HepG2 (cell line): ENCODE results near the gene RAPSN. TPM values are rescaled to one million over a fixed set of nuclear protein-coding genes. Genes with fewer than 3 reads are reported as not detected.

Source experiments
- AGO1 ChIP-seq: fragments of 200-400 bp; formaldehyde crosslinking; IDR thresholded peaks from 2 replicates; pipeline ENCODE4 v1.6.1; 2017; ENCODE audit warnings: mild to moderate bottlenecking, low read depth, low read length, moderate library complexity; ENCODE audit not compliant: poor library complexity, severe bottlenecking
- CBX1 ChIP-seq: IDR thresholded peaks from one replicate; pipeline ENCODE4 v1.6.1; 2016; ENCODE audit warnings: antibody characterized with exemption, low read depth
- CEBPZ ChIP-seq: IDR thresholded peaks from 2 replicates; pipeline ENCODE4 v1.6.1; 2012; ENCODE audit warnings: low read length, improper control_type of control experiment
- CENPT ChIP-seq: sonication (generic); formaldehyde crosslinking; IDR thresholded peaks from 2 replicates; pipeline ENCODE4 v1.8.0; 2022; ENCODE audit warnings: low read depth, mild to moderate bottlenecking, moderate library complexity, missing genetic modification reagents
- CTCF ChIP-seq: sonication (generic); formaldehyde crosslinking; IDR thresholded peaks from 2 replicates; pipeline ENCODE4 v1.5.0; 2020; ENCODE audit warnings: mild to moderate bottlenecking, missing genetic modification reagents, moderate library complexity
- DR1 ChIP-seq: sonication (generic); formaldehyde crosslinking; IDR thresholded peaks from 2 replicates; pipeline ENCODE4 v1.8.0; 2021; ENCODE audit warnings: mild to moderate bottlenecking, missing genetic modification reagents, inconsistent platforms
- ELF4 ChIP-seq: sonication (generic); formaldehyde crosslinking; IDR thresholded peaks from 2 replicates; pipeline ENCODE4 v1.5.0; 2020; ENCODE audit warnings: missing genetic modification reagents, mild to moderate bottlenecking, moderate library complexity, borderline replicate concordance
- HOXA3 ChIP-seq: sonication (generic); formaldehyde crosslinking; IDR thresholded peaks from 2 replicates; pipeline ENCODE4 v1.5.0; 2020; ENCODE audit warnings: missing genetic modification reagents
- IKZF4 ChIP-seq: sonication (generic); formaldehyde crosslinking; IDR thresholded peaks from 2 replicates; pipeline ENCODE4 v1.5.1; 2020; ENCODE audit warnings: borderline replicate concordance, mild to moderate bottlenecking, low read depth, missing genetic modification reagents; ENCODE audit errors: not compliant biosample characterization
- NKX3-1 ChIP-seq: sonication (generic); formaldehyde crosslinking; IDR thresholded peaks from 2 replicates; pipeline ENCODE4 v1.5.0; 2020; ENCODE audit warnings: missing genetic modification reagents
- NONO ChIP-seq, 2 experiments: fragments of 450-650 bp in 1 of 2; sonication (generic) in 1 of 2; formaldehyde crosslinking in 1 of 2; IDR thresholded peaks in 1 of 2; conservative IDR thresholded peaks in 1 of 2; 2 replicates each; pipeline versions ENCODE4 v1.6.1 to v1.8.0; 2017 to 2022; ENCODE audit warnings: mild to moderate bottlenecking in 1 of 2, missing genetic modification reagents in 1 of 2, moderate library complexity in 1 of 2
- PBX2 ChIP-seq: IDR thresholded peaks from 2 replicates; pipeline ENCODE4 v1.6.1; 2016; ENCODE audit warnings: control low read depth
- PHF8 ChIP-seq: sonication (generic); formaldehyde crosslinking; IDR thresholded peaks from 2 replicates; pipeline ENCODE4 v1.5.0; 2020; ENCODE audit warnings: missing genetic modification reagents
- RAD21 ChIP-seq: fragments of 450-650 bp; formaldehyde crosslinking; IDR thresholded peaks from 2 replicates; pipeline ENCODE4 v1.5.0; 2020; ENCODE audit warnings: mild to moderate bottlenecking
- REXO4 ChIP-seq: sonication (generic); formaldehyde crosslinking; IDR thresholded peaks from 2 replicates; pipeline ENCODE4 v1.8.0; 2022; ENCODE audit warnings: missing genetic modification reagents, mild to moderate bottlenecking, borderline replicate concordance
- SP2 ChIP-seq: sonication (generic); formaldehyde crosslinking; IDR thresholded peaks from 2 replicates; pipeline ENCODE4 v1.5.1; 2020; ENCODE audit warnings: mild to moderate bottlenecking, missing genetic modification reagents
- TEAD3 ChIP-seq: optimal IDR thresholded peaks from 2 replicates; pipeline ENCODE3; 2016; ENCODE audit warnings: borderline replicate concordance
- ZNF136 ChIP-seq: sonication (generic); formaldehyde crosslinking; IDR thresholded peaks from 2 replicates; pipeline ENCODE4 v1.8.1; 2022; ENCODE audit warnings: low read depth, mild to moderate bottlenecking, moderate library complexity, missing genetic modification reagents
- ZNF276 ChIP-seq: sonication (generic); formaldehyde crosslinking; IDR thresholded peaks from 2 replicates; pipeline ENCODE4 v1.4.0; 2020; ENCODE audit warnings: mild to moderate bottlenecking, low read depth, missing genetic modification reagents
- ZNF737 ChIP-seq: sonication (generic); formaldehyde crosslinking; IDR thresholded peaks from 2 replicates; pipeline ENCODE4 v1.5.0; 2020; ENCODE audit warnings: missing genetic modification reagents, mild to moderate bottlenecking, borderline replicate concordance
- ZNF768 ChIP-seq: sonication (generic); formaldehyde crosslinking; IDR thresholded peaks from 2 replicates; pipeline ENCODE4 v1.4.0; 2020; ENCODE audit warnings: missing genetic modification reagents
- polyA plus RNA-seq, 8 experiments: library from polyadenylated mRNA; depleted of rRNA in 3 of 8; stranded (reverse) in 7 of 8; unstranded in 1 of 8; fragments of >200 nt; fragmentation: Illumina TruSeq in 4 of 8; extraction: Trizol in 4 of 8; gene quantifications; 2 replicates each; pipeline versions ENCODE4 v1.2.1 to v1.2.3, GENCODE V29; 2011 to 2016; ENCODE audit warnings: low read depth in 4 of 8, missing spikeins in 1 of 8, mixed read lengths in 1 of 8; ENCODE audit not compliant: insufficient read depth in 1 of 8
- total RNA-seq, 5 experiments: library from RNA; depleted of rRNA; stranded (reverse); fragments of >200 nt; fragmentation: Illumina TruSeq; extraction: Trizol; gene quantifications; 2 replicates each; pipeline ENCODE4 v1.2.3, GENCODE V29; 2016; ENCODE audit warnings: low read depth in 1 of 5

The RAPSN gene
- total and polyA plus RNA-seq, 2 of the 13 experiments (the other 11 are each of a cell fraction or from before 2014, with no cell fraction given), result 0.15 to 1.2 TPM

GRCh38 chr11:47411884-47412746, 36.8 kb downstream of the RAPSN start (continued):
- no peak for TF ChIP-seq ZNF276 (CRISPR knock-in tag)
- TF ChIP-seq ZNF136 (CRISPR knock-in tag), result no peak
- no peak for TF ChIP-seq IKZF4 (CRISPR knock-in tag)
- peak; percentile 42; the same call in 1 of the 2 replicates for TF ChIP-seq RAD21
- TF ChIP-seq ZNF737 (CRISPR knock-in tag), result no peak
- no peak for TF ChIP-seq SP2
- TF ChIP-seq CENPT (CRISPR knock-in tag), result no peak
- TF ChIP-seq NKX3-1 (CRISPR knock-in tag), result no peak
- TF ChIP-seq CEBPZ, result no peak
- TF ChIP-seq CBX1, result no peak
- no peak for TF ChIP-seq REXO4 (CRISPR knock-in tag)
- no peak for TF ChIP-seq NONO (IDR thresholded peaks at IDR 0.05)
- 0 out of 2 replicates have a peak, but pooled peaks have one; percentile 6 for TF ChIP-seq NONO (CRISPR knock-in tag; conservative IDR thresholded peaks at IDR 0.05)
- peak; percentile 88 for TF ChIP-seq CTCF (CRISPR knock-in tag)
- TF ChIP-seq ZNF768, result peak; percentile 51; the same call in 1 of the 2 replicates
- TF ChIP-seq TEAD3 (CRISPR knock-in tag), result peak; percentile 32
- no peak for TF ChIP-seq PBX2 (CRISPR knock-in tag)
- peak; percentile 47 for TF ChIP-seq AGO1
- TF ChIP-seq DR1 (CRISPR knock-in tag), result no peak
- TF ChIP-seq PHF8, result no peak
- no peak for TF ChIP-seq ELF4 (CRISPR knock-in tag)
- TF ChIP-seq HOXA3 (CRISPR knock-in tag), result no peak
